ENCODE measurements around the gene FAM117A. TPM values are rescaled to one million over a fixed set of nuclear protein-coding genes. Genes with fewer than 3 reads are reported as not detected.

FAM117A gene
- total and polyA plus RNA-seq, 2 of the 4 experiments (the other 2 are of a cell fraction): 0.72 to 3.4 TPM

DNA sequence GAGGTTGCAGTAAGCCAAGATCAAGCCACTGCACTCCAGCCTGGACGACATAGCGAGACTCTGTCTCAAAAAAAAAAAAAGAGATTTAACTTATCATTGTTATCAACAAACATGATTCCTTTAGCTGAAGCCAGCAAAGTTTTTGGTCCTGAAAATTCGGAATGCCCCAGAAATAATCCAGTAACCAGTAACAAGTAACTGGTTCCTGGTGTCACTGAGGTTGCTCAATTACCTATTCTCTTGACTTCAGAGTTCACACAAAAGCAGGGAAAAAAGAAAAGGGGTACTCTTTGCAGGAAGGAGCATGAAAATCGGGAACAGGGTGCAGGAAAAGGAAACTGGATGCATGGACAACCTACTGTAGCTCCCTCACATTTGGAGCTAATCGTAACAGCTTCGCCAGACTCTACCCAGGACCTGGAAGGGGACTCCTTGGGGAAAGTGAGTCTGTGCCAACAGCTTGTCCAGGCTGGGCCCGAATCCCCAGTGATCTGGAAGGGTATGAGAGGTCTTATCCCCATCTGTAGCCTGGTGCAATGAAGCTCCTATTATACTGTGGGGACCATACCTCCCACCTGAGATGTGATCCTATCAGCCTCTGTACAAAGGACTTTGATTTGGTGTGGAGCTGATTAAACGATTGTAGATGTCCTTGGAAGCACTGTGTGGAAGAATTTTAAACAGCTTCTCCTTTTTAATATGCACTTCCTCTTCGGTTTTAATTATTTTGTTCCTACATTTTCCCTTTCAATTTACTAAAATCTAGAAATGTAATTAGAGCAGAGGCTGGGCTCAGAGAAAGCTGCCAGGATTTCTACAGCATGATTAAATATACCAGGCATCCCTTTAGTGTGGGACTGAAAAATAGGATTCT lies 82.6 kb downstream of the FAM117A start:
- dilution Hi-C loops (cut with HindIII; ENCODE audit: low sequenced_read_pairs, unreplicated experiment) (no loop called here), in situ Hi-C loops (cut with MboI; ENCODE audit: low sequenced_read_pairs) (no loop called here), intact Hi-C loops (cut with micrococcal nuclease) (no loop called here)
- H2BK20ac ChIP-seq (ENCODE audit: low read depth, low read length): no peak overlapping the region
- H4K91ac ChIP-seq (ENCODE audit: insufficient read depth, low read depth, low read length): no peak overlapping the region
- ChIA-PET POLR2A (ENCODE audit: unreplicated experiment) (no interaction called here), CTCF (interaction anchor here (1.0 kb wide), 1 partner anchor 111 kb away, joined by 3 read pairs; no protein-coding TSS in a partner anchor)
- H2AFZ ChIP-seq (replicated peaks; ENCODE audit: low read length, poor library complexity): no peak overlapping the region
- H2BK5ac ChIP-seq (ENCODE audit: low read depth, low read length, poor library complexity, severe bottlenecking): no peak overlapping the region
- H2AK5ac ChIP-seq (ENCODE audit: low read depth, low read length): no peak overlapping the region
- no peak overlapping the region for H2BK15ac ChIP-seq (ENCODE audit: low read depth, low read length)
- peaks cover 1% of the 10 kb centered on the region; the same call in 1 of the 2 replicates for H3K4me1 ChIP-seq (ENCODE audit: control insufficient read depth, insufficient read depth, low read length)
- H2AK9ac ChIP-seq (replicated peaks; ENCODE audit: low read depth, low read length, poor library complexity): no peak overlapping the region
- H4K5ac ChIP-seq (ENCODE audit: low read depth, low read length): no peak overlapping the region
- no peaks in the 10 kb centered on the region for H3K36me3 ChIP-seq (ENCODE audit: control insufficient read depth, insufficient read depth, low read length)
- H3K4me3 ChIP-seq (ENCODE audit: insufficient read depth, low read depth, low read length): no peak overlapping the region
- no peak overlapping the region for H3K4me2 ChIP-seq (ENCODE audit: low read depth, low read length)
- H3K23ac ChIP-seq (ENCODE audit: low read depth, low read length): no peak overlapping the region
- no peak for TF ChIP-seq CEBPB (IDR thresholded peaks at IDR 0.05; ENCODE audit: low read depth, low read length)
- TF ChIP-seq CHD1 (IDR thresholded peaks at IDR 0.05; ENCODE audit: low read depth, low read length): no peak
- no peak for TF ChIP-seq SMC3 (IDR thresholded peaks at IDR 0.05; ENCODE audit: low read depth, low read length)
- no TSS peak for BruUV-seq (replicated peaks)
- ATAC-seq (ENCODE audit: low read depth) (no peak), DNase-seq (no peak)
- no peak overlapping the region for H4K8ac ChIP-seq (ENCODE audit: low read depth in 2 of 2, low read length in 2 of 2)
- no peak overlapping the region for H3K56ac ChIP-seq (ENCODE audit: extremely low read depth, insufficient read depth, low read length)
- H3K27ac ChIP-seq (ENCODE audit: insufficient read depth, low read length): no peak overlapping the region
- WGBS, 2 experiments (ENCODE audit: extremely low coverage in 2 of 2, insufficient read length in 1 of 2): 83% methylated on average over 2 of the region's 9 CpGs; no CpG with 5 or more reads in 1 of the 2 experiments
- H3K79me1 ChIP-seq (ENCODE audit: low read depth in 1 of 2, low read length in 2 of 2): peaks cover 8 to 11% of the 10 kb centered on the region in 2 experiments
- no peak overlapping the region for H3K18ac ChIP-seq (ENCODE audit: low read depth, low read length)
- H3K9me1 ChIP-seq (ENCODE audit: insufficient read depth, low read length): no peaks in the 10 kb centered on the region; the same call in 1 of the 2 replicates
- H3K9me3 ChIP-seq (ENCODE audit: control insufficient read depth, insufficient read depth, low read length): no peaks in the 10 kb centered on the region
- H3K9ac ChIP-seq (ENCODE audit: low read depth, low read length): no peak overlapping the region
- H3K27me3 ChIP-seq (ENCODE audit: control insufficient read depth, insufficient read depth, low read length): peaks cover 13% of the 10 kb centered on the region
- H2BK120ac ChIP-seq (ENCODE audit: low read depth, low read length): no peak overlapping the region
- no peak overlapping the region for H3K4ac ChIP-seq (ENCODE audit: low read depth, low read length)
- H4K20me1 ChIP-seq (ENCODE audit: insufficient read depth, low read length): peaks cover 11% of the 10 kb centered on the region; the same call in 1 of the 2 replicates
- no peak overlapping the region for H3K14ac ChIP-seq (replicated peaks; ENCODE audit: low read depth, low read length)
